ENCODE results near the gene STYXL1. TPM values are rescaled to one million over a fixed set of nuclear protein-coding genes. Genes with fewer than 3 reads are reported as not detected.
"Not testable (repeated sequence)": the region's sequence is repeated elsewhere in the genome, so short reads cannot be mapped to it uniquely, and the experiment has no call there.

STYXL1 gene
- total RNA-seq, 1 donor from 2014 or later: 45.3 TPM

DNA sequence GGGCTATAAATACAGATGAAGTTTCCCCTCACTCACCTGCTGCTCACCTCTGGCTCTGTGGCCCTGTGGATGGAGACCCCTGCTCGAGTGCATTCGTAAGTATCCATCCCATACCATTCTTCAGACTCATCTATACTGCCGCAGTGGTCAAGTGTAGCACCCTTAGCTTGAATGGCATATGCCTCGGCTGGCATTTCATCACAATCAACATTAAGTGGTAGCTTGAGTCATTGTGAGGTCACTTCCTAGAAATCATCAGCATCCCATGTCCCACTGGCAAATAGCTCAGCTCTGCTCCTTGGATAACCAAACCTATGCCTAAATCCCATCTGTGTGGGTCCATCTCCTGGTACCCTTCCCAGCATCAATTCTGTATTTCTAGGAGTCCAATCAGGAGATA lies 38.3 kb upstream of the STYXL1 start:
- no peaks in the 10 kb centered on the region for H3K27me3 Mint-ChIP-seq (ENCODE audit: low read depth, unreplicated experiment)
- Histone ChIP-seq H4K20me1 (ENCODE audit: insufficient read depth, low read length) (no peaks in the 10 kb centered on the region), H3K9me3 (ENCODE audit: insufficient read depth, low read depth, low read length) (no peaks in the 10 kb centered on the region), H2AFZ (ENCODE audit: low read depth, low read length) (no peak overlapping the region), H3K9ac (ENCODE audit: low read length) (no peak overlapping the region), H3K4me1 (ENCODE audit: insufficient read depth, low read length) (peaks cover 29% of the 10 kb centered on the region), H3K4me3 (ENCODE audit: insufficient read depth, low read depth, low read length) (no peak overlapping the region), H3K27me3 (ENCODE audit: insufficient read depth, low read length) (no peaks in the 10 kb centered on the region), H3K4me2 (ENCODE audit: low read length) (no peak overlapping the region), H3K27ac (ENCODE audit: low read depth, low read length) (no peak overlapping the region), H3K79me2 (ENCODE audit: insufficient read depth, low read length) (no peaks in the 10 kb centered on the region), H3K36me3 (ENCODE audit: insufficient read depth, low read length) (no peaks in the 10 kb centered on the region)
- TF ChIP-seq EZH2 (IDR thresholded peaks at IDR 0.05; ENCODE audit: insufficient read depth, low read length): no peak
- TF ChIP-seq CTCF (IDR thresholded peaks at IDR 0.05; ENCODE audit: insufficient read depth, low read depth, low read length): no peak
- H3K9me3 Mint-ChIP-seq (ENCODE audit: unreplicated experiment): no peaks in the 10 kb centered on the region
- H3K4me3 Mint-ChIP-seq (ENCODE audit: unreplicated experiment): no peak overlapping the region
- FAIRE-seq: no peak
- no peak overlapping the region for H3K27ac Mint-ChIP-seq (ENCODE audit: unreplicated experiment)
- H3K4me1 Mint-ChIP-seq (ENCODE audit: low read depth, unreplicated experiment): peaks cover 11% of the 10 kb centered on the region
- no peaks in the 10 kb centered on the region for H3K36me3 Mint-ChIP-seq (ENCODE audit: low read depth, unreplicated experiment)
- DNase-seq (ENCODE audit: low read depth): peak; percentile 19

GRCh38 chr7:76084115-76084514 lies 36.3 kb upstream of the STYXL1 start:
- not testable (repeated sequence) for H3K9me3 Mint-ChIP-seq (ENCODE audit: unreplicated experiment); H2AFZ ChIP-seq (ENCODE audit: low read depth, low read length); H3K4me2 ChIP-seq (ENCODE audit: low read length); H3K4me3 ChIP-seq (ENCODE audit: insufficient read depth, low read depth, low read length); DNase-seq (ENCODE audit: low read depth); H3K9me3 ChIP-seq (ENCODE audit: insufficient read depth, low read depth, low read length); FAIRE-seq; H3K36me3 ChIP-seq (ENCODE audit: insufficient read depth, low read length); H3K27me3 Mint-ChIP-seq (ENCODE audit: low read depth, unreplicated experiment); H3K27ac Mint-ChIP-seq (ENCODE audit: unreplicated experiment); H3K79me2 ChIP-seq (ENCODE audit: insufficient read depth, low read length); H3K36me3 Mint-ChIP-seq (ENCODE audit: low read depth, unreplicated experiment); H4K20me1 ChIP-seq (ENCODE audit: insufficient read depth, low read length); H3K4me3 Mint-ChIP-seq (ENCODE audit: unreplicated experiment); H3K27ac ChIP-seq (ENCODE audit: low read depth, low read length); H3K9ac ChIP-seq (ENCODE audit: low read length); H3K27me3 ChIP-seq (ENCODE audit: insufficient read depth, low read length)
- peaks cover 29% of the 10 kb centered on the region for H3K4me1 ChIP-seq (ENCODE audit: insufficient read depth, low read length)
- H3K4me1 Mint-ChIP-seq (ENCODE audit: low read depth, unreplicated experiment): peaks cover 11% of the 10 kb centered on the region

GRCh38 chr7:76080204-76080603 lies 32.4 kb upstream of the STYXL1 start:
- FAIRE-seq: no peak

More at GRCh38 chr7:76080204-76080603, 32.4 kb upstream of the STYXL1 start:
- no peak overlapping the region for H3K4me3 Mint-ChIP-seq (ENCODE audit: unreplicated experiment)
- TF ChIP-seq EZH2 (IDR thresholded peaks at IDR 0.05; ENCODE audit: insufficient read depth, low read length): no peak
- no peak for TF ChIP-seq CTCF (IDR thresholded peaks at IDR 0.05; ENCODE audit: insufficient read depth, low read depth, low read length)
- peak overlapping the region; percentile 5 for H3K27ac Mint-ChIP-seq (ENCODE audit: unreplicated experiment)
- no peaks in the 10 kb centered on the region for H3K27me3 ChIP-seq (ENCODE audit: insufficient read depth, low read length)
- no peaks in the 10 kb centered on the region for H3K36me3 ChIP-seq (ENCODE audit: insufficient read depth, low read length)
- no peaks in the 10 kb centered on the region for H3K9me3 ChIP-seq (ENCODE audit: insufficient read depth, low read depth, low read length)
- peaks cover 2% of the 10 kb centered on the region for H3K36me3 Mint-ChIP-seq (ENCODE audit: low read depth, unreplicated experiment)
- no peak overlapping the region for H2AFZ ChIP-seq (ENCODE audit: low read depth, low read length)
- no peak for DNase-seq (ENCODE audit: low read depth)
- H3K4me2 ChIP-seq (ENCODE audit: low read length): no peak overlapping the region
- no peak overlapping the region for H3K9ac ChIP-seq (ENCODE audit: low read length)
- peaks cover 7% of the 10 kb centered on the region for H3K4me1 ChIP-seq (ENCODE audit: insufficient read depth, low read length)
- peaks cover 10% of the 10 kb centered on the region for H3K4me1 Mint-ChIP-seq (ENCODE audit: low read depth, unreplicated experiment)
- H3K9me3 Mint-ChIP-seq (ENCODE audit: unreplicated experiment): no peaks in the 10 kb centered on the region
- no peak overlapping the region for H3K4me3 ChIP-seq (ENCODE audit: insufficient read depth, low read depth, low read length)
- no peaks in the 10 kb centered on the region for H3K79me2 ChIP-seq (ENCODE audit: insufficient read depth, low read length)
- H3K27me3 Mint-ChIP-seq (ENCODE audit: low read depth, unreplicated experiment): no peaks in the 10 kb centered on the region
- no peaks in the 10 kb centered on the region for H4K20me1 ChIP-seq (ENCODE audit: insufficient read depth, low read length)
- no peak overlapping the region for H3K27ac ChIP-seq (ENCODE audit: low read depth, low read length)

Measured in astrocyte (in vitro differentiated cells and primary cell).